GM19023 (cell line): ENCODE measurements around the gene RAB6C.
"Not testable (repeated sequence)": the region's sequence is repeated elsewhere in the genome, so short reads cannot be mapped to it uniquely, and the experiment has no call there.

Experiments
- ATAC-seq: cut with Tn5 transposase; IDR thresholded peaks from one replicate; pipeline ENCODE4 v1.9.1; 2021; ENCODE audit warnings: mild to moderate bottlenecking, moderate library complexity; ENCODE audit not compliant: unreplicated experiment

The RAB6C gene

DNA sequence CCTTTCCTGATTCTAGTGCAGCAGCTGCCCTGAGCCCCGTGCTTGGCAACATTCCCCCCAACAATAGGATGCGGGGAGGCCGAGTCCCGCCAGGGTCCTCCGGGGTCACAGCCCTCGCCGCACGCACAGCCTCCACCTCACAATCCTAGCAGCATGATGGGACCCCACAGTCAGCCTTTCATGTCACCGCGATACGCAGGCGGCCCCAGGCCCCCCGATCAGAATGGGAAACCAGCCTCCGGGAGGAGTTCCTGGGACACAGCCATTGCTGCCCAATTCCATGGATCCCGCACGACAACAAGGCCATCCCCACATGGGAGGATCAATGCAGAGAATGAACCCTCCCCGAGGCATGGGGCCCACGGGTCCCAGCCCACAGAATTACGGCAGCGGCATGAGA lies 13.7 kb downstream of the RAB6C start:
- ATAC-seq: not testable (repeated sequence)

DNA sequence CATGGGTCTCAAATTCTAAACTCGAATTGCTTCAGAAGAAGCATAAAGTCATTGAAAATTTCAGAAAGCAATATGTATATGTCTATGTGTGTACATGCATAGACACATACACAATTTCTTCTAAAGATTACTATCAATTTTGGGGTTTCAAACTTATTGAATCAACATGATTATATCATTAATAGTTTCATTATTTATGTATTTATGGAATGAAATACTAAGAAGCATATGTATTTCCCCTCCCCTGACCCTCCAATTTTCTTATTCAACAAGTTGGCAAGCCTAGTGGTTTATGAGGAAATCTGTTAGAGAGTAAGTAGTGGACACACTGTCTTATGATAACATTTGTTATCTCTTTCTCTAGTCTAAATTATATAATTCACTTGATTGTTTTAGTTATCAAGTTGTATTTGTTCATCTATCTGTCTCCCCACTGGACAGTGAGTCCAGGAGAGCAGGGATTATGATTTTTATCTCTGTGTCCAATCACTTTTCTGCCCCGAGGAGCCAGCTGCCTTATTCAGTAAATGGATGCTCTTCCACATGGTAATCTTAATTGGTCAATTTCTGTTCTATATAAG lies 17.3 kb downstream of the RAB6C start:
- ATAC-seq: not testable (repeated sequence)

DNA sequence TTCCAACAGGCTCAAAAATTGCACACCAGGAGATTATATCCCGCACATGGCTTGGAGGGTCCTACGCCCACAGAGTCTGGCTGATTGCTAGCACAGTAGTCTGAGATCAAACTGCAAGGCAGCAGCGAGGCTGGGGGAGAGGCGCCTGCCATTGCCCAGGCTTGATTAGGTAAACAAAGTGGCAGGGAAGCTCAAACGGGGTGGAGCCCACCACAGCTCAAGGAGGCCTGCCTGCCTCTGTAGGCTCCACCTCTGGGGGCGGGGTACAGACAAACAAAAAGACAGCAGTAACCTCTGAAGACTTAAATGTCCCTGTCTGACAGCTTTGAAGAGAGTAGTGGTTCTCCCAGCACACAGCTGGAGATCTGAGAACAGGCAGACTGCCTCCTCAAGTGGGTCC lies 19.3 kb downstream of the RAB6C start:
- ATAC-seq: not testable (repeated sequence)

DNA sequence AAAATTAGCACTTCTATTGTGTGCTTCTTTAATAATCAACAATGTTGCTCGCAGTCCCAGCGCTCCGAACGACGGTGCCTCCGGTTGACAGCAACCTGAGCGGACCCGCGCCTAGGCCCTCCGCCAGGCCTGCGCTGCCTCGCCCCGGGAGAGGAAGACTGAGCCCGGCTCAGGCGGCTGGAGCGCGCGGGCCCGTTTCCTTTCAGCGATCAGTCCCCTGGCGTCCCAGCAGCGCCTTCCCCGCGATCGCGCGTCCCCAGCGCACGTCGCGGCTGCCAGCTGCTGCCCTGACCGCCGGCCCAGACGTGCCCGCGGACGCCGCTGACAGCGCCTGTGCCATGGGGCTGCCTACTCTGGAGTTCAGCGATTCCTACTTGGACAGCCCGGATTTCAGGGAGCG lies 26.4 kb downstream of the RAB6C start:
- not testable (repeated sequence) for ATAC-seq

DNA sequence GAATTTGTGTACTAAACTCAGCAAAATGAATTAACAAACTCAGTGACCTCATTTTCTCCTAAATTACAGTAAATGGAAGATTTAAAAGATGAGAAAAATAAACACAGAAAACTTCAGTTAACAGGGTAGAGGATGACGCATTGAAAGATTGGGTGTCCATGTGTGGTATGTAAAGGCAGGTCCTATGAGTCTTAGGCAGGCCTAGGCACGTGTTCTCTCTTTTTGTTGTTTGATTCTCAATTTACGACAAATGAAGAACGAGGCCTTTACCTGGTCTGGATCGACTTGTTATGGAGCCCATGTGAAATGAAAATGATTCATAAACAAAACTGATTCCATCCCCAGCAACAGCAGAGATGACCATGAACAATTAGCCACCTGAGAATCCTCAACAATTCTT lies 37.2 kb downstream of the RAB6C start:
- ATAC-seq: not testable (repeated sequence)

DNA sequence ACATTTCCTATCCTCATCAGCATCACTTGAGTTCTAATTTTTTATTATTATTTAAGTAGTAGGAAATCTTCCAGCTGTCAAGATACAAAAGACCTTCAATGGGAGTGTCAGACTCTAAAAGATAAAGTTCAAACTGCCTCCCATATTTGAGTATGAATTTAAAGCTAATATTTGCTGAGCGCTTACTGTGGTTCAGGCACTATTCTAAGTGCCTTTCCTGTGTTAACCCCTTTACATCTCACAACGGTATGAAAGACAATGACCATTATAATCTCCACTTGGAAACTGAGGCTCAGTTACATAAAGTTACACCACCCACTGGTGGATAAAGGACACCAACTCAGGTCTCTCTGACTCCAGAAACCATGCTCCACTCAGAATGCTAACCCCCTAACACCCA lies 39.9 kb downstream of the RAB6C start:
- ATAC-seq: no peak

DNA sequence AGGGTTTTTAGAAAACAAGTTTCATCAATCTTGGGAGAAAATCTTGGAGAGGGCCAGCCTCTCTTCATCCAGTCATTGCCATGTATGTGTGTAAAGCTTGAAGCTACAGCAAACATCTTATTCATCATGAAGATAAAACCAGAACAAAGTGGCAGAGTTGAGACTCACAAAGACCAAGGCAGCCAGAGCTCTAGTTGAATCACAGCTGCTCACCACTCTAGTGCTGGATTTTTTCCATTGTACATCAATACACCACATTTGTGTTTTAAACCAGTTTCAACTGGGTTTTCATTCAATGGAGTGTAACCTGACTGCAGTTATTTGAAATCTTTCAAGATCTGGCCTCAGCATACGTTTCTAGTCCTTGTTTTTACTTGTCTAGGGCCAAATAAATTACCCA lies 40.6 kb downstream of the RAB6C start:
- not testable (repeated sequence) for ATAC-seq

DNA sequence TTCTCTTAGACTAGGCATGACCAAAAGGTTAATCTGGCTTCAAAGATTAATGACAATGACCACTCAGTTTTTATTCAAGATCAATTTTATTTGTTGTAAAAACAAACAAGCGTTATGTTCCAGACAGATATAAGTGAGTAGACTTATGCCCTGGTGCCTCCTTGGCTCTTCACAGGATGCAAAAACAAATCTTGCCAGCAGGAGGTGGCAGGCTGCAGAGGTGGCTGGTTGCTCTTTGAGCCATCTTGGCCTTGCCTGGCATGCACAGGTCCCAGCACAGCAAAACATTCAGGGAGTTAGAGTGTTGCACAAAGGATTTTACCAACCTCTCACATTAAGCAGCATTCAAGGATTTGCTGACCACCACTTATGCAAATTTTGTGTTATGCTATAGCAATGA lies 46.5 kb downstream of the RAB6C start:
- not testable (repeated sequence) for ATAC-seq
